HEK293 (cell line): ENCODE results near the gene THOC7.

Experiments
- CTCF ChIA-PET: fragments of 350-600 bp; formaldehyde crosslinking; extraction: SDS; loops from one replicate; lab custom pipeline; 2021; ENCODE audit warnings: antibody characterized with exemption; lab: Yijun Ruan, JAX
- POLR2A ChIA-PET: fragments of 300-600 bp; formaldehyde crosslinking; extraction: SDS; loops from one replicate; lab custom pipeline; 2020; ENCODE audit warnings: antibody characterized with exemption, inconsistent platforms; lab: Yijun Ruan, JAX
- H3K27ac ChIP-seq: fragments of 200-500 bp; sonication (Bioruptor generic); 2 replicates; pipeline ENCODE4 v1.5.1; 2014; ENCODE audit warnings: low read depth, low read length, control low read depth, inconsistent platforms; ENCODE audit errors: extremely low read depth
- H3K36me3 ChIP-seq, 2 experiments: fragments of 200-500 bp in 1 of 2; sonication (Bioruptor generic) in 1 of 2; 1 replicate in 1 of 2; 2 replicates in 1 of 2; pipeline ENCODE4 v1.5.1; 2014 to 2017; ENCODE audit warnings: inconsistent platforms in 2 of 2, low read length in 2 of 2; ENCODE audit not compliant: control insufficient read depth in 2 of 2, insufficient read depth in 1 of 2
- H3K4me1 ChIP-seq: fragments of 200-500 bp; sonication (Bioruptor generic); 2 replicates; pipeline ENCODE4 v1.5.1; 2014; ENCODE audit warnings: mild to moderate bottlenecking, low read length, inconsistent platforms; ENCODE audit not compliant: control insufficient read depth, insufficient read depth
- H3K4me3 ChIP-seq: 2 replicates; pipeline ENCODE4 v1.5.1; 2011; ENCODE audit warnings: low read depth, mild to moderate bottlenecking, control low read depth, low read length, moderate library complexity
- H3K9me3 ChIP-seq: fragments of 200-500 bp; sonication (Bioruptor generic); 2 replicates; pipeline ENCODE4 v1.5.1; 2014; ENCODE audit warnings: low read depth, low read length, inconsistent platforms; ENCODE audit not compliant: control insufficient read depth, insufficient read depth
- AEBP2 ChIP-seq: fragments of 450-650 bp; formaldehyde crosslinking; IDR thresholded peaks from 2 replicates; pipeline ENCODE4 v1.5.1; 2016; ENCODE audit warnings: missing biosample characterization, missing genetic modification characterization, borderline replicate concordance
- ATF2 ChIP-seq: fragments of 450-650 bp; formaldehyde crosslinking; IDR thresholded peaks from 2 replicates; pipeline ENCODE4 v1.5.1; 2016; ENCODE audit warnings: missing biosample characterization, missing genetic modification characterization, low read depth
- GLIS1 ChIP-seq: fragments of 450-650 bp; formaldehyde crosslinking; IDR thresholded peaks from 2 replicates; pipeline ENCODE4 v1.5.1; 2016; ENCODE audit warnings: missing biosample characterization, missing genetic modification characterization
- GLIS2 ChIP-seq: fragments of 450-650 bp; formaldehyde crosslinking; IDR thresholded peaks from 2 replicates; pipeline ENCODE4 v1.5.1; 2016; ENCODE audit warnings: missing biosample characterization, missing genetic modification characterization
- MZF1 ChIP-seq: fragments of 450-650 bp; formaldehyde crosslinking; IDR thresholded peaks from 2 replicates; pipeline ENCODE4 v1.5.1; 2017; ENCODE audit warnings: missing biosample characterization, missing genetic modification characterization, borderline replicate concordance
- PATZ1 ChIP-seq: fragments of 450-650 bp; formaldehyde crosslinking; IDR thresholded peaks from 2 replicates; pipeline ENCODE4 v1.5.1; 2016; ENCODE audit warnings: missing biosample characterization, missing genetic modification characterization
- SCRT2 ChIP-seq: fragments of 450-650 bp; formaldehyde crosslinking; IDR thresholded peaks from 2 replicates; pipeline ENCODE4 v1.5.1; 2016; ENCODE audit warnings: missing biosample characterization, missing genetic modification characterization
- SP2 ChIP-seq: fragments of 450-650 bp; formaldehyde crosslinking; IDR thresholded peaks from 2 replicates; pipeline ENCODE4 v1.5.1; 2016; ENCODE audit warnings: missing biosample characterization, missing genetic modification characterization
- ZBTB20 ChIP-seq: fragments of 450-650 bp; formaldehyde crosslinking; IDR thresholded peaks from 2 replicates; pipeline ENCODE4 v1.5.1; 2016; ENCODE audit warnings: missing biosample characterization, missing genetic modification characterization
- ZFHX2 ChIP-seq: fragments of 450-650 bp; formaldehyde crosslinking; conservative IDR thresholded peaks from 2 replicates; pipeline ENCODE4 v1.5.1; 2016; ENCODE audit warnings: missing biosample characterization, missing genetic modification characterization
- ZFP3 ChIP-seq: fragments of 450-650 bp; formaldehyde crosslinking; IDR thresholded peaks from 2 replicates; pipeline ENCODE4 v1.5.1; 2016; ENCODE audit warnings: low read depth, missing biosample characterization, missing genetic modification characterization
- ZIC2 ChIP-seq: fragments of 450-650 bp; formaldehyde crosslinking; IDR thresholded peaks from 2 replicates; pipeline ENCODE4 v1.5.1; 2016; ENCODE audit warnings: missing biosample characterization, missing genetic modification characterization
- ZNF26 ChIP-seq: fragments of 450-650 bp; formaldehyde crosslinking; IDR thresholded peaks from 2 replicates; pipeline ENCODE4 v1.5.1; 2016; ENCODE audit warnings: missing biosample characterization, missing genetic modification characterization
- ZNF335 ChIP-seq: fragments of 450-650 bp; formaldehyde crosslinking; conservative IDR thresholded peaks from 2 replicates; pipeline ENCODE4 v1.5.1; 2016; ENCODE audit warnings: missing biosample characterization, missing genetic modification characterization
- ZNF394 ChIP-seq: fragments of 450-650 bp; formaldehyde crosslinking; IDR thresholded peaks from 2 replicates; pipeline ENCODE4 v1.5.1; 2016; ENCODE audit warnings: missing biosample characterization, missing genetic modification characterization, mild to moderate bottlenecking, moderate library complexity, borderline replicate concordance
- ZNF398 ChIP-seq: fragments of 450-650 bp; formaldehyde crosslinking; IDR thresholded peaks from 2 replicates; pipeline ENCODE4 v1.5.1; 2017; ENCODE audit warnings: missing biosample characterization, missing genetic modification characterization
- ZNF660 ChIP-seq: fragments of 450-650 bp; IDR thresholded peaks from 2 replicates; pipeline ENCODE4 v1.5.1; 2018; ENCODE audit warnings: missing biosample characterization, mild to moderate bottlenecking, missing genetic modification characterization
- ZNF701 ChIP-seq: fragments of 450-650 bp; formaldehyde crosslinking; IDR thresholded peaks from 2 replicates; pipeline ENCODE4 v1.5.1; 2016; ENCODE audit warnings: missing biosample characterization, missing genetic modification characterization
- ZNF76 ChIP-seq: fragments of 450-650 bp; formaldehyde crosslinking; IDR thresholded peaks from 2 replicates; pipeline ENCODE4; 2016; ENCODE audit warnings: low read depth, missing biosample characterization, missing genetic modification characterization, borderline replicate concordance
- ZXDB ChIP-seq: fragments of 450-650 bp; formaldehyde crosslinking; IDR thresholded peaks from 2 replicates; pipeline ENCODE4 v1.5.1; 2016; ENCODE audit warnings: missing biosample characterization, missing genetic modification characterization

THOC7 gene

GRCh38 chr3:63863150-63864007 lies at the start of gene THOC7, which contains the start of gene ATXN7 (continued):
- TF ChIP-seq ZFP3 (tag by site-specific recombination) (no peak), ZIC2 (0 out of 2 replicates have a peak, but pooled peaks have one; percentile 15), AEBP2 (tag by site-specific recombination) (no peak), ATF2 (tag by site-specific recombination) (no peak), ZNF660 (tag by site-specific recombination) (0 out of 2 replicates have a peak, but pooled peaks have one; percentile 17), ZNF701 (no peak), ZXDB (peak; percentile 13; the same call in 1 of the 2 replicates)

- TF ChIP-seq SCRT2 (tag by site-specific recombination) (no peak), ZIC2 (peak; percentile 62), GLIS1 (peak; percentile 77), ZNF398 (peak; percentile 70), ZNF26 (tag by site-specific recombination) (no peak), SP2 (tag by site-specific recombination) (peak; percentile 43), PATZ1 (0 out of 2 replicates have a peak, but pooled peaks have one; percentile 22), GLIS2 (tag by site-specific recombination) (peak; percentile 52; the same call in 1 of the 2 replicates), ZBTB20 (peak; percentile 52), ZNF335 (tag by site-specific recombination) (0 out of 2 replicates have a peak, but pooled peaks have one; percentile 15), MZF1 (tag by site-specific recombination) (no peak), ZNF394 (tag by site-specific recombination) (no peak), ZFHX2 (tag by site-specific recombination) (0 out of 2 replicates have a peak, but pooled peaks have one; percentile 8), ZNF76 (no peak)
- Histone ChIP-seq H3K9me3 (no peaks in the 10 kb centered on the region), H3K27ac (peak overlapping the region; percentile 91; the same call in 1 of the 2 replicates), H3K36me3 (peaks cover 6 to 29% of the 10 kb centered on the region in 2 experiments), H3K4me1 (no peaks in the 10 kb centered on the region; the same call in 1 of the 2 replicates), H3K4me3 (peak overlapping the region; percentile 66)
- ChIA-PET CTCF (no interaction called here), POLR2A (interaction anchor here (0.6 to 1.2 kb wide), 3 partner anchors 11 to 96 kb away, joined by 3 read pairs; no protein-coding TSS in a partner anchor)
Observed at GRCh38 chr3:63912768-63913588, 49.4 kb upstream of the THOC7 start.
